GM13976 (cell line): ENCODE measurements around the gene MBOAT1.
"Not testable (repeated sequence)": the region's sequence is repeated elsewhere in the genome, so short reads cannot be mapped to it uniquely, and the experiment has no call there.

Experiments used
- DNase-seq: peaks from one replicate; pipeline ENCODE4 v3.0.0; 2012; ENCODE audit warnings: low spot score
- CTCF ChIP-seq: IDR thresholded peaks from 2 replicates; pipeline ENCODE4 v1.5.1; 2012; ENCODE audit warnings: borderline replicate concordance, mild to moderate bottlenecking; ENCODE audit not compliant: insufficient read depth; ENCODE audit errors: extremely low read depth, missing control alignments, control extremely low read depth
- in situ Hi-C: fragments of 300-500 bp; cut with MboI; formaldehyde crosslinking; loops from one replicate; pipeline ENCODE4 v1.12.0; 2022; ENCODE audit warnings: low sequenced_read_pairs, mixed read lengths, inconsistent platforms; ENCODE audit not compliant: unreplicated experiment

Gene MBOAT1

DNA sequence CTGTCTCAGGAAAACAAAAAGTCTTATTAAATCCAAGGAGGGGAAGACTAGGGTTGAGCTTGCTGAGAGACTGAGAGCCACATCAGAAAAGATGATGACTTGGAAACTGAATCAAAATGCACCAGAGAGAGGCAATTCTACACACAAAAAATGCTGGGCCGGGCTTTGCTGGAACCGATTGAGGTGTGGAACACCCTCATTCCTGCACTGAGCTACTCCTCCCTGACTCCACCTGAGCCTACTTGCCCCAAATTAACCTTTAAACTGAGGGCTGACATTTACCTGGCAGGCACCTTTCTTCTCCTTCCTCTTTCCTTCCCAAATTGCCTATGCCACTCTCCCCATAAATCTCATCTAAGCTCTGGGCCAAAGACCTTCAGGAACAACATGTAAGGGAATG is 40.8 kb upstream of the MBOAT1 start:
- no peak for DNase-seq
- no peak for TF ChIP-seq CTCF
- in situ Hi-C loops = no loop called here

DNA sequence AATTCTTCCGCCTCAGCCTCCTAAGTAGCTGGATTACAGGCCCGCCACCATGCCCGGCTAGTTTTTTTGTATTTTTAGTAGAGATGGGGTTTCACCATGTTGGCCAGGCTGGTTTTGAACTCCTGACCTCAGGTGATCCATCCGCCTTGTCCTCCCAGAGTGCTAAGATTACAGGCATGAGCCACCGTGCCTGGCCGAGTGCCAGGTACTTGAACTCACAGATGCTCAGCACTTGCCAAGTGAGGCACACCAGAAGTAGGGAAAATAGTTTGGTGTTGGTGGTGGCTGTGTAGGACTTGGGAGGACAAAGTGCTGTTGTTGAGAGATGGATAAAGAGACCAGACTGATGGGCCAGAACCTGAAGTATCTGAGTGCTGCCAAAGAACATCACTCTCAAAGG is 40.0 kb upstream of the MBOAT1 start:
- in situ Hi-C loops = no loop called here
- no peak for DNase-seq
- TF ChIP-seq CTCF = no peak

DNA sequence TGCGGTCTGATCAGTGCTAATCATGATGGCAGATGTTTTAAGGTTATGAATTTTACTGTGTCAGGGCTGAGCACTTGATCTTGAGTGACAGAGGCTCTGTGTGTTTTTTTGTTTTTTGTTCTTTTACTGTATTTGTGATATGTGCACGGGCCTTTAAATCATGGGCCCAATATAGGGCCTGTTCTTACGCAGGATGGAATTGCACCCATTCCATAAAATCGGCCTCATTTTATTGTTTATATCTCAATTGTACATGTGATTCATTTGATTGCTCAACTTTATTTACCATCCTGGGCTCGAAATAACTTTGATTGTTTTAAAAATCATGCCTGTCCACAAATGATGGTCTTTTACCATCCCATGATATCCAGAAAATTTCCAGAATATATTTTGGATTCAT is 39.3 kb upstream of the MBOAT1 start:
- no peak for DNase-seq
- in situ Hi-C loops = no loop called here
- no peak for TF ChIP-seq CTCF

DNA sequence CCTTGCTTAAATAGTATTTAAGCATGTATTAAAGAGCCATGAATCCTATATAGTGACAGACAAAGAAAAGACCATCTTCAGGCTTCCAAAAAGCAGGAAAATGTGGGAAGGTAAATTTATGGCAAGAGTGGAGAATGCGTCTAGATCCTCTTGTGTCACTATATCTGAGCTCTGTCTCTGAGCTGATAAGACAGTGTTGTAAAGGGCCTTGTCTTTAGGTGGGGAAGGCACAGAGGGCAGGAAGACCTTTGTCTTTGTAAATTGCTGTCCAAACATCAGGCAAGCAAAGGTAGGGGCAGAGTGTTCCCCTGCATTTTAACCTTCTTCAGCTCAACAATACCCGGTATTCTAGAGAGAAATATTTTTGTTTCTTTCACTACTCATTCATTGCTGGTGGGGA is 33.9 kb upstream of the MBOAT1 start:
- no peak for TF ChIP-seq CTCF
- no peak for DNase-seq
- in situ Hi-C loops = no loop called here

DNA sequence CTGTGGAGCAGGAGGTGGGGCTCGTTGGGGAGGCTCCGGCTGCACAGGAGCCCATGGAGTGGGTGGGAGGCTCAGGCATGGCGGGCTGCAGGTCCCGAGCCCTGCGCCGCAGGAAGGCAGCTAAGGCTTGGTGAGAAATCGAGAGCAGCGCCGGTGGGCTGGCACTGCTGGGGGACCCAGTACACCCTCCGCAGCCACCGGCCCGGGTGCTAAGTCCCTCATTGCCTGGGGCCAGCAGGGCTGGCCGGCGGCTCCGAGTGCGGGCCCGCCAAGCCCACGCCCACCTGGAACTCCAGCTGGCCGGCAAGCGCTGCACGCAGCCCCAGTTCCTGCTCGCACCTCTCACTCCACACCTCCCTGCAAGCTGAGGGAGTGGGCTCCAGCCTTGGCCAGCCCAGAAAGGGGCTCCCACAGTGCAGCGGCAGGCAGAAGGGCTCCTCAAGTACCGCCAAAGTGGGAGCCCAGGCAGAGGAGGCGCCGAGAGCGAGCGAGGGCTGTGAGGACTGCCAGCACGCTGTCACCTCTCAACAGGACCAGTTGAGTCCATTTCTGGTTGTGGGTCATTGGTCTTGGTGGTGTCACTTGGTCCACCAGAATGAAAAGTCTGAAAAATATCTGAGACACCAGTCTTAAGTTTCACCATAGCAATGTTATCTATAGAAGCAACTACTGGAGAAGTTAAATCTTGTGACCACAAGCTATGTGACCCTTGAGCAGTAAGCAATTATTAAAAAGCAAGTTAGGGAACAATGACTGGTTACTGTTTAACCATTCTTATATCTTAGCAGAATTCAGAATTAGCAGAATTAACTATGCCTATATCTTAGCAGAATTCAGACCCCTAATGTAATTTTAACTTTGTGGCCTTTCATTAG is 32.8 kb upstream of the MBOAT1 start:
- in situ Hi-C loops, DNase-seq: not testable (repeated sequence)

DNA sequence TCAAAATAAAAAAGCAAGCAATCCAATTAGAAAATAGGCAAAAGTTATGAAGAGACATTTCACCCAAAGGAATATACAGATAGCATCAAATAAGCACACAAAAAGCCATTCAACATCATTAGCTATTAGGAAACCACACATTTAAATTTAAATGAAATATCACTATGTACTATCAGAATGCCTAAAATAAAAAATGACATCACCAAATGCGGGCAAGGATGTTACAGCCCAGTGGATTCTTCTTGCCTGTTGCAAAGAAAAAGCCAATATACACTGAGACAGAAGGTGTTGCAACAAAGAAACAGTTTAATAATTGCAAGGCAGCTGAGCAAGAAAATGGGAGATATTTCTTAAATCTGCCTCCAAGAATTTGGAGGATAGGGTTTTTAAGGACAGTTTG is 31.0 kb upstream of the MBOAT1 start:
- in situ Hi-C loops = no loop called here
- TF ChIP-seq CTCF = no peak
- no peak for DNase-seq

DNA sequence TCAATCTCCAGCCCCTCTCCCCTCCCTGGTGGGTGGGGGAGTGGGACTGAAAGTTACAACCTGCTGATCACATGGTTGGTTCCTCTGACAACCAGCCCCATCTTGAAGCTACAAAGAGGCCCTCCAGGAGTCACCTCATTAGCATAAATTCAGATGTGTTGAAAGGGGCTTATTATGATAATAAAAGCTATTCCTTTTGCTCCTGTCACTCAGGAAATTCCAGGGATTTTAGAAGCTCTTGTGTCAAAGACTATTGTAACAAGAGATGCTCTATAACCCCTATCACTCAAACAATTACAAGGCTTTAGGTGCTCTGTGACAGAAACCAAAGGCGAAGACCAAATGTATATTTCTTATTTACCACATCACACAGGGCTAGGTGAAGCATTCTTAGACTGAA is 30.1 kb upstream of the MBOAT1 start:
- in situ Hi-C loops = no loop called here
- no peak for TF ChIP-seq CTCF
- DNase-seq = no peak
